ENCODE measurements around the gene CDX2. TPM values are rescaled to one million over a fixed set of nuclear protein-coding genes. Genes with fewer than 3 reads are reported as not detected.

The CDX2 gene
- polyA plus RNA-seq, 1 donor from 2014 or later = not detected

DNA sequence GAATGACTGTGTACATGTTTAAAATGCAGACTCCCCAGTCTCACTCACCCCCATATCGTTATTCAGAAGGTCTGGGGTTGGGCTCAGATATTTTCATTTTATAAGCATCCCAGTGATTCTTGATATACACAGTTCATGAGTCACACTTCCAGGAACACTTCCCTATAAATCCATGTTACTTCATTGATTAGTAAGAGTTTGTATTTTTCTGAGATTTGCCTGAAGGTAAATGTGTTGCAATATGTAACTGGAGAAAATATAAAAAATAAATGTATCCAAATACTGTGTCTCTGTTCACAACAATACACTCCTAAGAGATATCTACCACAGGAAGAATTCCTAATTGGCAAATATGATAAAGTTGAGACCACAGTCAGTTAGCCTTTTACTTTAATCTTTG is 56.0 kb downstream of the CDX2 start:
- Histone ChIP-seq H3K9ac (ENCODE audit: low read length) (no peak overlapping the region), H3K4me2 (ENCODE audit: low read length) (no peak overlapping the region), H3K27me3 (ENCODE audit: insufficient read depth, low read depth, low read length) (peaks cover 88% of the 10 kb centered on the region), H3F3A (ENCODE audit: insufficient read depth, low read length, poor library complexity, severe bottlenecking) (no peaks in the 10 kb centered on the region), H2AFZ (ENCODE audit: low read depth, low read length) (no peak overlapping the region), H3K9me3 (ENCODE audit: low read length) (no peaks in the 10 kb centered on the region), H3K36me3 (ENCODE audit: insufficient read depth, low read length) (no peaks in the 10 kb centered on the region), H4K20me1 (ENCODE audit: insufficient read depth) (no peaks in the 10 kb centered on the region), H3K79me2 (replicated peaks; ENCODE audit: insufficient read depth, low read length) (no peaks in the 10 kb centered on the region), H3K27ac (ENCODE audit: low read length) (no peak overlapping the region), H3K9me2 (ENCODE audit: insufficient read depth, low read length) (no peaks in the 10 kb centered on the region), H3K4me3 (ENCODE audit: low read length) (no peak overlapping the region)
- TF ChIP-seq, protein P1, sequence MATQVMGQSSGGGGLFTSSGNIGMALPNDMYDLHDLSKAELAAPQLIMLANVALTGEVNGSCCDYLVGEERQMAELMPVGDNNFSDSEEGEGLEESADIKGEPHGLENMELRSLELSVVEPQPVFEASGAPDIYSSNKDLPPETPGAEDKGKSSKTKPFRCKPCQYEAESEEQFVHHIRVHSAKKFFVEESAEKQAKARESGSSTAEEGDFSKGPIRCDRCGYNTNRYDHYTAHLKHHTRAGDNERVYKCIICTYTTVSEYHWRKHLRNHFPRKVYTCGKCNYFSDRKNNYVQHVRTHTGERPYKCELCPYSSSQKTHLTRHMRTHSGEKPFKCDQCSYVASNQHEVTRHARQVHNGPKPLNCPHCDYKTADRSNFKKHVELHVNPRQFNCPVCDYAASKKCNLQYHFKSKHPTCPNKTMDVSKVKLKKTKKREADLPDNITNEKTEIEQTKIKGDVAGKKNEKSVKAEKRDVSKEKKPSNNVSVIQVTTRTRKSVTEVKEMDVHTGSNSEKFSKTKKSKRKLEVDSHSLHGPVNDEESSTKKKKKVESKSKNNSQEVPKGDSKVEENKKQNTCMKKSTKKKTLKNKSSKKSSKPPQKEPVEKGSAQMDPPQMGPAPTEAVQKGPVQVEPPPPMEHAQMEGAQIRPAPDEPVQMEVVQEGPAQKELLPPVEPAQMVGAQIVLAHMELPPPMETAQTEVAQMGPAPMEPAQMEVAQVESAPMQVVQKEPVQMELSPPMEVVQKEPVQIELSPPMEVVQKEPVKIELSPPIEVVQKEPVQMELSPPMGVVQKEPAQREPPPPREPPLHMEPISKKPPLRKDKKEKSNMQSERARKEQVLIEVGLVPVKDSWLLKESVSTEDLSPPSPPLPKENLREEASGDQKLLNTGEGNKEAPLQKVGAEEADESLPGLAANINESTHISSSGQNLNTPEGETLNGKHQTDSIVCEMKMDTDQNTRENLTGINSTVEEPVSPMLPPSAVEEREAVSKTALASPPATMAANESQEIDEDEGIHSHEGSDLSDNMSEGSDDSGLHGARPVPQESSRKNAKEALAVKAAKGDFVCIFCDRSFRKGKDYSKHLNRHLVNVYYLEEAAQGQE (IDR thresholded peaks at IDR 0.05; ENCODE audit: borderline replicate concordance) = no peak
- no peak for TF ChIP-seq SMC3 (conservative IDR thresholded peaks at IDR 0.05; ENCODE audit: poor library complexity)
- TF ChIP-seq EZH2 (IDR thresholded peaks at IDR 0.05; ENCODE audit: borderline replicate concordance, insufficient read depth, low read length, poor library complexity, severe bottlenecking) = no peak
- TF ChIP-seq RAD21 (conservative IDR thresholded peaks at IDR 0.05) = no peak

DNA sequence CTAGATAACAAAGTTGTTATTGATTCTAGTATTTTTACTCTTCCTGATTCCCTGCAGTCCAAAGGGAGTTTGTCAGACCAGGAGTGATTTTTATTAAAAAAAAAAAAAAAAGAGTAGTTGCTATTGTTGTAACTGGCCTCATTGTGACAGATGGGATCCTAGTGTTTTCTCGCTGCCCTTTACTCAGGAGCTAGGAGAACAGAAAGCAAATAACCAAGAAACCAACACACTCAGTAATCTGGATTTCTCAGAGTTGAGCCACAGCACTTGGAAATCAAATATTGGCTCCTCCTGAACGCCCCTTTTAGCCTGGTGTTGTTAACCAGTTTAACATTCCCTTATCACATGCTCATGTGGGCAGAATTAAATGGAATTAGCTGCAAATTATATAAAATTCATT is 57.6 kb downstream of the CDX2 start:
- no peaks in the 10 kb centered on the region for H3K79me2 ChIP-seq (replicated peaks; ENCODE audit: insufficient read depth, low read length)
- no peaks in the 10 kb centered on the region for H3K36me3 ChIP-seq (ENCODE audit: insufficient read depth, low read length)
- no peaks in the 10 kb centered on the region for H3K9me2 ChIP-seq (ENCODE audit: insufficient read depth, low read length)
- H3K27me3 ChIP-seq (ENCODE audit: insufficient read depth, low read depth, low read length) = peaks cover 83% of the 10 kb centered on the region
- H3K4me3 ChIP-seq (ENCODE audit: low read length) = no peak overlapping the region
- no peak overlapping the region for H3K9ac ChIP-seq (ENCODE audit: low read length)
- no peaks in the 10 kb centered on the region for H3K9me3 ChIP-seq (ENCODE audit: low read length)
- TF ChIP-seq MXI1 (conservative IDR thresholded peaks at IDR 0.05; ENCODE audit: poor library complexity, severe bottlenecking) (no peak), SMC3 (conservative IDR thresholded peaks at IDR 0.05; ENCODE audit: poor library complexity) (no peak), EZH2 (IDR thresholded peaks at IDR 0.05; ENCODE audit: borderline replicate concordance, insufficient read depth, low read length, poor library complexity, severe bottlenecking) (no peak), EP300 (conservative IDR thresholded peaks at IDR 0.05; ENCODE audit: poor library complexity, severe bottlenecking) (no peak), POLR2AphosphoS5 (IDR thresholded peaks at IDR 0.05) (no peak), RAD21 (conservative IDR thresholded peaks at IDR 0.05) (no peak)
- TF ChIP-seq, protein P2, sequence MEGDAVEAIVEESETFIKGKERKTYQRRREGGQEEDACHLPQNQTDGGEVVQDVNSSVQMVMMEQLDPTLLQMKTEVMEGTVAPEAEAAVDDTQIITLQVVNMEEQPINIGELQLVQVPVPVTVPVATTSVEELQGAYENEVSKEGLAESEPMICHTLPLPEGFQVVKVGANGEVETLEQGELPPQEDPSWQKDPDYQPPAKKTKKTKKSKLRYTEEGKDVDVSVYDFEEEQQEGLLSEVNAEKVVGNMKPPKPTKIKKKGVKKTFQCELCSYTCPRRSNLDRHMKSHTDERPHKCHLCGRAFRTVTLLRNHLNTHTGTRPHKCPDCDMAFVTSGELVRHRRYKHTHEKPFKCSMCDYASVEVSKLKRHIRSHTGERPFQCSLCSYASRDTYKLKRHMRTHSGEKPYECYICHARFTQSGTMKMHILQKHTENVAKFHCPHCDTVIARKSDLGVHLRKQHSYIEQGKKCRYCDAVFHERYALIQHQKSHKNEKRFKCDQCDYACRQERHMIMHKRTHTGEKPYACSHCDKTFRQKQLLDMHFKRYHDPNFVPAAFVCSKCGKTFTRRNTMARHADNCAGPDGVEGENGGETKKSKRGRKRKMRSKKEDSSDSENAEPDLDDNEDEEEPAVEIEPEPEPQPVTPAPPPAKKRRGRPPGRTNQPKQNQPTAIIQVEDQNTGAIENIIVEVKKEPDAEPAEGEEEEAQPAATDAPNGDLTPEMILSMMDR (IDR thresholded peaks at IDR 0.05; ENCODE audit: poor library complexity, severe bottlenecking) = no peak
- TF ChIP-seq, protein P1 (IDR thresholded peaks at IDR 0.05; ENCODE audit: borderline replicate concordance) = no peak
- H2AFZ ChIP-seq (ENCODE audit: low read depth, low read length) = no peak overlapping the region
- no peaks in the 10 kb centered on the region for H4K20me1 ChIP-seq (ENCODE audit: insufficient read depth)
- H3K27ac ChIP-seq (ENCODE audit: low read length) = no peak overlapping the region
- no peak overlapping the region for H3K4me2 ChIP-seq (ENCODE audit: low read length)
- H3F3A ChIP-seq (ENCODE audit: insufficient read depth, low read length, poor library complexity, severe bottlenecking) = no peaks in the 10 kb centered on the region

Small RNAs within 50 kb of the gene (small RNA-seq; reads per million reads assigned to genes)
- gene ATP5F1EP2 (0 to 1.3 (median 0.97) reads per million in 3 experiments), gene RN7SL272P (0 reads per million in 3 experiments)

Other genes with a start within 250 kb of the CDX2 start
- not detected in 2 replicates for gene GSX1, start 176.8 kb downstream of the CDX2 start, polyA plus RNA-seq
- not detected in 2 replicates for gene PDX1, start 49.3 kb downstream of the CDX2 start, polyA plus RNA-seq
- gene URAD, start 19.4 kb upstream of the CDX2 start, polyA plus RNA-seq = not detected in 2 replicates
- gene FLT3, start 131.3 kb upstream of the CDX2 start, polyA plus RNA-seq = 0.41 and 0.64 TPM in 2 replicates
- 35.8 and 44.0 TPM in 2 replicates for gene PAN3, start 169.2 kb upstream of the CDX2 start, polyA plus RNA-seq

All from neural cell (in vitro differentiated cells).